HepG2 (cell line): ENCODE measurements around the gene P3H4. TPM values are rescaled to one million over a fixed set of nuclear protein-coding genes. Genes with fewer than 3 reads are reported as not detected.

Experiments used
- CEBPG ChIP-seq: IDR thresholded peaks from 2 replicates; pipeline ENCODE4 v1.6.1; 2016
- FOXK1 ChIP-seq: sonication (generic); formaldehyde crosslinking; IDR thresholded peaks from 2 replicates; pipeline ENCODE4 v1.4.0; 2020; ENCODE audit warnings: low read depth, missing genetic modification reagents, borderline replicate concordance
- GZF1 ChIP-seq: sonication (generic); formaldehyde crosslinking; IDR thresholded peaks from 2 replicates; pipeline ENCODE4 v1.5.1; 2020; ENCODE audit warnings: mild to moderate bottlenecking, missing genetic modification reagents
- HES4 ChIP-seq: sonication (generic); formaldehyde crosslinking; IDR thresholded peaks from 2 replicates; pipeline ENCODE4 v1.9.0; 2021; ENCODE audit warnings: mild to moderate bottlenecking, missing genetic modification reagents, borderline replicate concordance
- HNRNPH1 ChIP-seq: fragments of 200-400 bp; formaldehyde crosslinking; optimal IDR thresholded peaks from 2 replicates; pipeline ENCODE3; 2017; ENCODE audit warnings: mild to moderate bottlenecking, low read depth, low read length
- KLF9 ChIP-seq: IDR thresholded peaks from 2 replicates; pipeline ENCODE4 v1.6.1; 2016; ENCODE audit warnings: low read depth
- KMT2B ChIP-seq: IDR thresholded peaks from 2 replicates; pipeline ENCODE4 v1.6.1; 2016; ENCODE audit warnings: missing genetic modification reagents, missing compliant biosample characterization
- PRMT3 ChIP-seq: sonication (generic); formaldehyde crosslinking; IDR thresholded peaks from 2 replicates; pipeline ENCODE4 v1.8.1; 2022; ENCODE audit warnings: low read depth, mild to moderate bottlenecking, moderate library complexity, missing genetic modification reagents, borderline replicate concordance
- RNF2 ChIP-seq: fragments of 450-650 bp; conservative IDR thresholded peaks from 2 replicates; pipeline ENCODE4 v1.6.1; 2016; ENCODE audit warnings: low read depth
- SAFB2 ChIP-seq: sonication (generic); formaldehyde crosslinking; IDR thresholded peaks from 2 replicates; pipeline ENCODE4 v1.5.1; 2020; ENCODE audit warnings: missing genetic modification reagents, low read depth, mild to moderate bottlenecking, borderline replicate concordance
- TAF1 ChIP-seq: sonication (generic); formaldehyde crosslinking; IDR thresholded peaks from 2 replicates; pipeline ENCODE4 v1.4.0; 2020; ENCODE audit warnings: missing genetic modification reagents
- TBX3 ChIP-seq: fragments of 450-650 bp; IDR thresholded peaks from 2 replicates; pipeline ENCODE4 v1.6.1; 2017; ENCODE audit warnings: antibody characterized with exemption, mild to moderate bottlenecking, inconsistent platforms, borderline replicate concordance
- ZNF350 ChIP-seq: sonication (generic); formaldehyde crosslinking; IDR thresholded peaks from 2 replicates; pipeline ENCODE4 v1.4.0; 2020; ENCODE audit warnings: mild to moderate bottlenecking, low read depth, missing genetic modification reagents, borderline replicate concordance
- ZNF569 ChIP-seq: sonication (generic); formaldehyde crosslinking; IDR thresholded peaks from 2 replicates; pipeline ENCODE4 v1.5.0; 2020; ENCODE audit warnings: mild to moderate bottlenecking, missing genetic modification reagents, moderate library complexity, borderline replicate concordance
- ZNF644 ChIP-seq: IDR thresholded peaks from 2 replicates; pipeline ENCODE4 v1.6.1; 2016; ENCODE audit warnings: low read depth
- ZNF781 ChIP-seq: sonication (generic); formaldehyde crosslinking; IDR thresholded peaks from 2 replicates; pipeline ENCODE4 v1.5.1; 2020; ENCODE audit warnings: borderline replicate concordance, mild to moderate bottlenecking, missing genetic modification reagents; ENCODE audit errors: not compliant biosample characterization
- ZSCAN22 ChIP-seq: sonication (generic); formaldehyde crosslinking; IDR thresholded peaks from 2 replicates; pipeline ENCODE4 v1.4.0; 2020; ENCODE audit warnings: mild to moderate bottlenecking, missing genetic modification reagents
- polyA plus RNA-seq, 8 experiments: library from polyadenylated mRNA; depleted of rRNA in 3 of 8; stranded (reverse) in 7 of 8; unstranded in 1 of 8; fragments of >200 nt; fragmentation: Illumina TruSeq in 4 of 8; extraction: Trizol in 4 of 8; gene quantifications; 2 replicates each; pipeline versions ENCODE4 v1.2.1 to v1.2.3, GENCODE V29; 2011 to 2016; ENCODE audit warnings: low read depth in 4 of 8, missing spikeins in 1 of 8, mixed read lengths in 1 of 8; ENCODE audit not compliant: insufficient read depth in 1 of 8
- total RNA-seq, 5 experiments: library from RNA; depleted of rRNA; stranded (reverse); fragments of >200 nt; fragmentation: Illumina TruSeq; extraction: Trizol; gene quantifications; 2 replicates each; pipeline ENCODE4 v1.2.3, GENCODE V29; 2016; ENCODE audit warnings: low read depth in 1 of 5
- TF ChIP-seq, protein P1 (sequence below): sonication (generic); formaldehyde crosslinking; IDR thresholded peaks from 2 replicates; pipeline ENCODE4 v1.5.0; 2020; ENCODE audit warnings: mild to moderate bottlenecking, missing genetic modification reagents
- TF ChIP-seq, protein P2 (sequence below): sonication (generic); formaldehyde crosslinking; IDR thresholded peaks from 2 replicates; pipeline ENCODE4 v1.5.0; 2020; ENCODE audit warnings: mild to moderate bottlenecking, missing genetic modification reagents, borderline replicate concordance
- TF ChIP-seq, protein P3 (sequence below): sonication (generic); formaldehyde crosslinking; IDR thresholded peaks from 2 replicates; pipeline ENCODE4 v1.4.0; 2020; ENCODE audit warnings: mild to moderate bottlenecking, missing genetic modification reagents
- TF ChIP-seq, protein P4 (sequence below): sonication (generic); formaldehyde crosslinking; IDR thresholded peaks from 2 replicates; pipeline ENCODE4 v1.8.1; 2023; ENCODE audit warnings: mild to moderate bottlenecking, inconsistent platforms, moderate library complexity, missing genetic modification reagents, borderline replicate concordance
- TF ChIP-seq, protein P5 (sequence below): sonication (generic); formaldehyde crosslinking; IDR thresholded peaks from 2 replicates; pipeline ENCODE4 v1.8.0; 2022; ENCODE audit warnings: missing genetic modification reagents, mild to moderate bottlenecking, borderline replicate concordance

Gene P3H4
- total and polyA plus RNA-seq, 2 of the 13 experiments (the other 11 are each of a cell fraction or from before 2014, with no cell fraction given) = 37.1 to 50.6 TPM

DNA sequence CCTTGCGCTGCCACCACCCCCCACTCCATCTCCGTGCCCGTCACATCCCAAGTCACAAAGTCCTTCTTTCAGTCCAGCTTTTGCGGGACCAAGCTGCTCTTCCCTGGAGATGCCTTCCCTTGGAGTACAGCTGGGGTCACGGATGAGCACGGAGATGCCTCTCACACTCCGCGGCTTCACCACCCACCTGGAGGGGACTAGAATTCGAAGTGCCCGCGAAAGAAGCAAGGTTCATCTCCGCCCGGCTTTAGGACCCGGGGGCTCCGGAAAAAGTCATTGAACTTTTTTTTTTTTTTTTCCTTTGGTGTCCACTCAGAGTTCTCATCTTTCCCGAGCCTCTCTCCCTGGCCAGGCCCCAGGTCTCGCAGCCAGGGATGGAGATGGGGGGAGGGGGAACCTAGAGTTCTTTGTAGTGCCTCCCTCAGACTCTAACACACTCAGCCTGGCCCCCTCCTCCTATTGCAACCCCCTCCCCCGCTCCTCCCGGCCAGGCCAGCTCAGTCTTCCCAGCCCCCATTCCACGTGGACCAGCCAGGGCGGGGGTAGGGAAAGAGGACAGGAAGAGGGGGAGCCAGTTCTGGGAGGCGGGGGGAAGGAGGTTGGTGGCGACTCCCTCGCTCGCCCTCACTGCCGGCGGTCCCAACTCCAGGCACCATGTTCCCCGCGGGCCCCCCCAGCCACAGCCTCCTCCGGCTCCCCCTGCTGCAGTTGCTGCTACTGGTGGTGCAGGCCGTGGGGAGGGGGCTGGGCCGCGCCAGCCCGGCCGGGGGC lies 817 bp upstream of the P3H4 start, which contains the start of gene FKBP10 (continued):
- TF ChIP-seq TAF1 (CRISPR knock-in tag) (peak; percentile 57; the same call in 1 of the 2 replicates), PRMT3 (no peak), KLF9 (CRISPR knock-in tag) (no peak), ZNF781 (CRISPR knock-in tag) (no peak), HES4 (no peak; the same call in 1 of the 2 replicates), HNRNPH1 (no peak), ZNF350 (CRISPR knock-in tag) (peak; percentile 73), RNF2 (no peak), KMT2B (no peak), ZNF569 (CRISPR knock-in tag) (no peak), CEBPG (CRISPR knock-in tag) (no peak), TBX3 (no peak), ZNF644 (CRISPR knock-in tag) (no peak), SAFB2 (CRISPR knock-in tag) (no peak), GZF1 (no peak; the same call in 1 of the 2 replicates), FOXK1 (CRISPR knock-in tag) (peak; percentile 22; the same call in 1 of the 2 replicates), ZSCAN22 (CRISPR knock-in tag) (peak; percentile 85; the same call in 1 of the 2 replicates)
- TF ChIP-seq, protein P1, sequence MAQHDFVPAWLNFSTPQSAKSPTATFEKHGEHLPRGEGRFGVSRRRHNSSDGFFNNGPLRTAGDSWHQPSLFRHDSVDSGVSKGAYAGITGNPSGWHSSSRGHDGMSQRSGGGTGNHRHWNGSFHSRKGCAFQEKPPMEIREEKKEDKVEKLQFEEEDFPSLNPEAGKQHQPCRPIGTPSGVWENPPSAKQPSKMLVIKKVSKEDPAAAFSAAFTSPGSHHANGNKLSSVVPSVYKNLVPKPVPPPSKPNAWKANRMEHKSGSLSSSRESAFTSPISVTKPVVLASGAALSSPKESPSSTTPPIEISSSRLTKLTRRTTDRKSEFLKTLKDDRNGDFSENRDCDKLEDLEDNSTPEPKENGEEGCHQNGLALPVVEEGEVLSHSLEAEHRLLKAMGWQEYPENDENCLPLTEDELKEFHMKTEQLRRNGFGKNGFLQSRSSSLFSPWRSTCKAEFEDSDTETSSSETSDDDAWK (CRISPR knock-in tag) = no peak
- TF ChIP-seq, protein P2, sequence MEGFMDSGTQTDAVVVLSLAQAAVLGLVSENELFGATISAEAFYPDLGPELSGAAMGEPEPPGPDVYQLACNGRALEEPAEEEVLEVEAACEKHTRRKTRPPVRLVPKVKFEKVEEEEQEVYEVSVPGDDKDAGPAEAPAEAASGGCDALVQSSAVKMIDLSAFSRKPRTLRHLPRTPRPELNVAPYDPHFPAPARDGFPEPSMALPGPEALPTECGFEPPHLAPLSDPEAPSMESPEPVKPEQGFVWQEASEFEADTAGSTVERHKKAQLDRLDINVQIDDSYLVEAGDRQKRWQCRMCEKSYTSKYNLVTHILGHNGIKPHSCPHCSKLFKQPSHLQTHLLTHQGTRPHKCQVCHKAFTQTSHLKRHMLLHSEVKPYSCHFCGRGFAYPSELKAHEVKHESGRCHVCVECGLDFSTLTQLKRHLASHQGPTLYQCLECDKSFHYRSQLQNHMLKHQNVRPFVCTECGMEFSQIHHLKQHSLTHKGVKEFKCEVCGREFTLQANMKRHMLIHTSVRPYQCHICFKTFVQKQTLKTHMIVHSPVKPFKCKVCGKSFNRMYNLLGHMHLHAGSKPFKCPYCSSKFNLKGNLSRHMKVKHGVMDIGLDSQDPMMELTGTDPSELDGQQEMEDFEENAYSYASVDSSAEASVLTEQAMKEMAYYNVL (CRISPR knock-in tag) = no peak
- TF ChIP-seq, protein P3, sequence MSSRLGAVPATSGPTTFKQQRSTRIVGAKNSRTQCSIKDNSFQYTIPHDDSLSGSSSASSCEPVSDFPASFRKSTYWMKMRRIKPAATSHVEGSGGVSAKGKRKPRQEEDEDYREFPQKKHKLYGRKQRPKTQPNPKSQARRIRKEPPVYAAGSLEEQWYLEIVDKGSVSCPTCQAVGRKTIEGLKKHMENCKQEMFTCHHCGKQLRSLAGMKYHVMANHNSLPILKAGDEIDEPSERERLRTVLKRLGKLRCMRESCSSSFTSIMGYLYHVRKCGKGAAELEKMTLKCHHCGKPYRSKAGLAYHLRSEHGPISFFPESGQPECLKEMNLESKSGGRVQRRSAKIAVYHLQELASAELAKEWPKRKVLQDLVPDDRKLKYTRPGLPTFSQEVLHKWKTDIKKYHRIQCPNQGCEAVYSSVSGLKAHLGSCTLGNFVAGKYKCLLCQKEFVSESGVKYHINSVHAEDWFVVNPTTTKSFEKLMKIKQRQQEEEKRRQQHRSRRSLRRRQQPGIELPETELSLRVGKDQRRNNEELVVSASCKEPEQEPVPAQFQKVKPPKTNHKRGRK (CRISPR knock-in tag) = no peak
- TF ChIP-seq, protein P4, sequence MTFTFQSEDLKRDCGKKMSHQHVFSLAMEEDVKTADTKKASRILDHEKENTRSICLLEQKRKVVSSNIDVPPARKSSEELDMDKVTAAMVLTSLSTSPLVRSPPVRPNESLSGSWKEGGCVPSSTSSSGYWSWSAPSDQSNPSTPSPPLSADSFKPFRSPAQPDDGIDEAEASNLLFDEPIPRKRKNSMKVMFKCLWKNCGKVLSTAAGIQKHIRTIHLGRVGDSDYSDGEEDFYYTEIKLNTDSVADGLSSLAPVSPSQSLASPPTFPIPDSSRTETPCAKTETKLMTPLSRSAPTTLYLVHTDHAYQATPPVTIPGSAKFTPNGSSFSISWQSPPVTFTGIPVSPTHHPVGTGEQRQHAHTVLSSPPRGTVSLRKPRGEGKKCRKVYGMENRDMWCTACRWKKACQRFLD (CRISPR knock-in tag) = peak; percentile 15; the same call in 1 of the 2 replicates
- TF ChIP-seq, protein P5, sequence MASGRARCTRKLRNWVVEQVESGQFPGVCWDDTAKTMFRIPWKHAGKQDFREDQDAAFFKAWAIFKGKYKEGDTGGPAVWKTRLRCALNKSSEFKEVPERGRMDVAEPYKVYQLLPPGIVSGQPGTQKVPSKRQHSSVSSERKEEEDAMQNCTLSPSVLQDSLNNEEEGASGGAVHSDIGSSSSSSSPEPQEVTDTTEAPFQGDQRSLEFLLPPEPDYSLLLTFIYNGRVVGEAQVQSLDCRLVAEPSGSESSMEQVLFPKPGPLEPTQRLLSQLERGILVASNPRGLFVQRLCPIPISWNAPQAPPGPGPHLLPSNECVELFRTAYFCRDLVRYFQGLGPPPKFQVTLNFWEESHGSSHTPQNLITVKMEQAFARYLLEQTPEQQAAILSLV (CRISPR knock-in tag) = no peak
